Activated CD8-positive, alpha-beta T cell treated with anti-CD3 and anti-CD28 coated beads, Interleukin-2, amount 10 ng/mL, durations not matched to agents 7 days and 5 days (primary cell): ENCODE data around the gene APBA2. TPM values are rescaled to one million over a fixed set of nuclear protein-coding genes. Genes with fewer than 3 reads are reported as not detected.

ENCODE experiments used
- total RNA-seq, 2 experiments: library from RNA; stranded (reverse); gene quantifications; one replicate each; pipeline ENCODE4 v1.2.3, GENCODE V29; 2021

The APBA2 gene
- total RNA-seq, 2 experiments from 2014 or later, result 29.5 TPM

Other genes starting within 250 kb of the APBA2 start
- 1 to 10 TPM; 5.2 to 7.1 TPM for gene GOLGA8M, start 173.6 kb upstream of the APBA2 start, total RNA-seq
- gene GOLGA6L7, start 37.3 kb upstream of the APBA2 start, total RNA-seq, result not detected